Ovary (tissue), 9 donors: ENCODE measurements around the gene CACNA2D1. TPM values are rescaled to one million over a fixed set of nuclear protein-coding genes. Genes with fewer than 3 reads are reported as not detected.

Experiments used
- DNase-seq, 5 donors: peaks; one replicate each; pipeline ENCODE4 v3.0.0-alpha.2; 2019 to 2020
- H3K27ac ChIP-seq, 2 donors: fragments of 200-600 bp; one replicate each; pipeline versions ENCODE4 v1.5.1 to v1.8.0; 2019 to 2022
- H3K27me3 ChIP-seq: fragments of 200-600 bp; one replicate; pipeline ENCODE4 v1.8.0; 2022
- H3K36me3 ChIP-seq: fragments of 200-600 bp; sonication (generic); one replicate; pipeline ENCODE4 v1.5.1; 2019
- H3K4me1 ChIP-seq: one replicate; pipeline ENCODE4 v1.8.1; 2013; ENCODE audit warnings: mild to moderate bottlenecking, moderate library complexity; ENCODE audit not compliant: insufficient read depth
- H3K4me3 ChIP-seq: fragments of 200-600 bp; sonication (generic); one replicate; pipeline ENCODE4 v1.5.1; 2017
- H3K9me3 ChIP-seq, 2 donors: fragments of 200-600 bp in 1 of 2; sonication (generic) in 1 of 2; one replicate each; pipeline versions ENCODE4 v1.5.1 to v1.8.1; 2013 to 2019; ENCODE audit warnings: mild to moderate bottlenecking in 1 of 2, moderate library complexity in 1 of 2
- EP300 ChIP-seq: sonication (generic); formaldehyde crosslinking; IDR thresholded peaks from one replicate; pipeline ENCODE4 v1.6.1; 2017; ENCODE audit warnings: antibody characterized with exemption
- POLR2A ChIP-seq: fragments of 450-650 bp; IDR thresholded peaks from one replicate; pipeline ENCODE4 v1.6.1; 2017; ENCODE audit warnings: antibody characterized with exemption, mild to moderate bottlenecking, moderate library complexity
- WGBS, 3 donors: extraction: QIAGEN DNeasy Blood & Tissue Kit in 1 of 3; methylation state at CpG; one replicate each; pipeline versions ENCODE4 v1.1.5 to v1.1.7; 2013 to 2017; 5-methylcytosine and 5-hydroxymethylcytosine counted together
- intact Hi-C, 4 donors: fragments of 100-400 bp; cut with DNase I; formaldehyde crosslinking; loops; one replicate each; pipeline versions ENCODE4 v1.11.0 to v1.15.1; 2022 to 2023
- polyA plus RNA-seq, 2 donors: library from polyadenylated mRNA; stranded (reverse); fragments of 200-250 nt in 1 of 2; fragments of 350-450 nt in 1 of 2; fragmentation: Illumina TruSeq in 1 of 2; extraction: RNeasy Lipid Tissue Mini Kit (QIAGEN cat#74804) in 1 of 2; gene quantifications; one replicate each; pipeline ENCODE4 v1.2.3, GENCODE V29; 2013 to 2014
- total RNA-seq, 7 donors: library from RNA; depleted of rRNA in 2 of 7; stranded (reverse); fragments of >200 nt in 2 of 7; fragmentation: NEBNext Ultra II Directional in 3 of 7; extraction: Animal tissue kit (Norgen Biotek cat#: 25700) in 3 of 7; gene quantifications; one replicate each; pipeline versions ENCODE4 v1.1.0 to v1.2.4, GENCODE V29; 2016 to 2023
- TF ChIP-seq, protein P1 (sequence below), 3 donors: fragments of 450-650 bp in 2 of 3; fragments of 200-600 bp in 1 of 3; IDR thresholded peaks; one replicate each; pipeline versions ENCODE4 v1.5.1 to v1.8.0; 2016 to 2022; ENCODE audit warnings: antibody characterized with exemption in 3 of 3, mild to moderate bottlenecking in 1 of 3
- donor health status: DM: no; HTN: no; CAD: no; lungs with moderate emphysema.
- donor health status: DM: no; HTN: no; CAD: no.
- donor health status: Bipolar disorder and iron deficiency.
- donor health status: DM: yes; HTN: yes; CAD: no.
- donor health status: DM: no; HTN: no; CAD: no.
- donor health status: DM: yes; HTN: yes; CAD: no.

Gene CACNA2D1
- total and polyA plus RNA-seq, 9 donors, result 6.6 to 34.2 (median 18.8) TPM

GRCh38 chr7:82109288-82109687 is 334.3 kb downstream of the CACNA2D1 start:
- TF ChIP-seq EP300 (no peak), POLR2A (no peak)
- TF ChIP-seq, protein P1, sequence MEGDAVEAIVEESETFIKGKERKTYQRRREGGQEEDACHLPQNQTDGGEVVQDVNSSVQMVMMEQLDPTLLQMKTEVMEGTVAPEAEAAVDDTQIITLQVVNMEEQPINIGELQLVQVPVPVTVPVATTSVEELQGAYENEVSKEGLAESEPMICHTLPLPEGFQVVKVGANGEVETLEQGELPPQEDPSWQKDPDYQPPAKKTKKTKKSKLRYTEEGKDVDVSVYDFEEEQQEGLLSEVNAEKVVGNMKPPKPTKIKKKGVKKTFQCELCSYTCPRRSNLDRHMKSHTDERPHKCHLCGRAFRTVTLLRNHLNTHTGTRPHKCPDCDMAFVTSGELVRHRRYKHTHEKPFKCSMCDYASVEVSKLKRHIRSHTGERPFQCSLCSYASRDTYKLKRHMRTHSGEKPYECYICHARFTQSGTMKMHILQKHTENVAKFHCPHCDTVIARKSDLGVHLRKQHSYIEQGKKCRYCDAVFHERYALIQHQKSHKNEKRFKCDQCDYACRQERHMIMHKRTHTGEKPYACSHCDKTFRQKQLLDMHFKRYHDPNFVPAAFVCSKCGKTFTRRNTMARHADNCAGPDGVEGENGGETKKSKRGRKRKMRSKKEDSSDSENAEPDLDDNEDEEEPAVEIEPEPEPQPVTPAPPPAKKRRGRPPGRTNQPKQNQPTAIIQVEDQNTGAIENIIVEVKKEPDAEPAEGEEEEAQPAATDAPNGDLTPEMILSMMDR (IDR thresholded peaks at IDR 0.05), result no peak
- no peaks in the 10 kb centered on the region for H3K9me3 ChIP-seq
- intact Hi-C loops, result no loop called here
- no peak overlapping the region for H3K27ac ChIP-seq
- H3K36me3 ChIP-seq, result no peaks in the 10 kb centered on the region
- 72 to 83% (median 80%) methylated on average over 1 of the region's 1 CpG for WGBS, 3 donors
- no peak for DNase-seq
- H3K4me1 ChIP-seq, result no peaks in the 10 kb centered on the region
- no peak overlapping the region for H3K4me3 ChIP-seq
- no peaks in the 10 kb centered on the region for H3K27me3 ChIP-seq

DNA sequence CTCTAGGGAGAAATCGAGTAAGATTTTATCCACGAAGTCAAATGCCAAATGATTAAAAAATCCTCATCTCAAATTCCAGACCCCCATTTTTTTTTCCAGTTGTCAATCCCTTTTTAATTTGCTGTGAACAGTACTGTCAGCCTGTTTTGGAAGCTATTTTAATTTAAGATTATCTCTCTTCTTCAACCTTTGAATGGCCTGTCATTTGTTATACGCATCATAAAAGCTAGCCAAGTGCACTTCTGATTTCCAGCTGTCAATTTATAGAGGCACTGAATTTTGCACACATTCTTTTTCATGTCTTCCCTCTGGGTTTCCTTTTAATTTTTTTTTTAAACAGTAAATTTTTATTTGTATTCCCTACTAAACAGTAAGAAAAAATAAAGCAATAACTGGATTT is 337.4 kb downstream of the CACNA2D1 start:
- 76 to 95% (median 79%) methylated on average over 3 of the region's 3 CpGs for WGBS, 3 donors
- TF ChIP-seq POLR2A, result no peak
- TF ChIP-seq, protein P1 (IDR thresholded peaks at IDR 0.05), result no peak
- TF ChIP-seq EP300, result no peak

DNA sequence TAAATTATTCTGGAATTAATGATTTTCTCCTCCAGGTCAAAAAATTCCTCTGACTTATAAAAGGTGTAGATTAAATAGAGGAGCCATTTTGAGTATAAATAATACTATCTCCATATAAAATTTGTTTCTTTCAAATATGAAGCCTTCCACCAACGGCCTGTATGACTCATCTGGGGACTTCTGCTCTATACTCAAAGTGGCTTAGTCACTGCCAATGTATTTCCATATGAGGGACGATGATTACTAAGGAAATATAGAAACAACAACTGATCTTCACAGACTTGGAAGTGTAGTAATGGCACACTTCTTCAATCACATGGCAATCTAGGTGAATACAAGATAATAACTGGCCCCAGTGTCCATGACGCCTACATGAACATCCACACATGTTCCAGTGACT is 338.1 kb downstream of the CACNA2D1 start:
- no peak for TF ChIP-seq POLR2A
- TF ChIP-seq, protein P1 (IDR thresholded peaks at IDR 0.05), result no peak
- no peak for TF ChIP-seq EP300
- H3K27ac ChIP-seq, result no peak overlapping the region
- 76 to 83% (median 83%) methylated on average over 3 of the region's 3 CpGs for WGBS, 3 donors
- intact Hi-C loops, result no loop called here
- H3K36me3 ChIP-seq, result no peaks in the 10 kb centered on the region
- no peaks in the 10 kb centered on the region for H3K27me3 ChIP-seq
- no peaks in the 10 kb centered on the region for H3K4me1 ChIP-seq
- H3K9me3 ChIP-seq, result no peaks in the 10 kb centered on the region
- no peak overlapping the region for H3K4me3 ChIP-seq
- no peak for DNase-seq

More for the DNA sequence above, 337.4 kb downstream of the CACNA2D1 start:
- Histone ChIP-seq H3K27me3 (no peaks in the 10 kb centered on the region), H3K4me3 (no peak overlapping the region), H3K36me3 (no peaks in the 10 kb centered on the region), H3K9me3 (no peaks in the 10 kb centered on the region), H3K4me1 (no peaks in the 10 kb centered on the region), H3K27ac (no peak overlapping the region)
- no peak for DNase-seq
- intact Hi-C loops, result no loop called here

GRCh38 chr7:82098414-82098813 is 345.2 kb downstream of the CACNA2D1 start:
- Histone ChIP-seq H3K9me3 (no peaks in the 10 kb centered on the region), H3K27me3 (no peaks in the 10 kb centered on the region), H3K4me3 (no peak overlapping the region), H3K27ac (no peak overlapping the region), H3K36me3 (no peaks in the 10 kb centered on the region), H3K4me1 (no peaks in the 10 kb centered on the region)
- no peak for DNase-seq
- WGBS, 3 donors, result 89 to 96% (median 92%) methylated on average over 2 of the region's 2 CpGs
- TF ChIP-seq EP300, result no peak
- no peak for TF ChIP-seq POLR2A
- TF ChIP-seq, protein P1 (IDR thresholded peaks at IDR 0.05), result no peak
- intact Hi-C loops, result no loop called here
